Subcutaneous adipose tissue (tissue), 4 donors: ENCODE results near the gene PAPPA. TPM values are rescaled to one million over a fixed set of nuclear protein-coding genes. Genes with fewer than 3 reads are reported as not detected.

Source experiments
- total RNA-seq, 4 donors: library from RNA; depleted of rRNA; stranded (reverse); fragments of >200 nt; gene quantifications; one replicate each; pipeline ENCODE4 v1.1.0, GENCODE V29; 2016
- TF ChIP-seq, protein P1 (sequence below): fragments of 450-650 bp; IDR thresholded peaks from one replicate; pipeline ENCODE4 v1.5.1; 2016; ENCODE audit warnings: low read depth, mild to moderate bottlenecking, control low read depth, antibody characterized with exemption, moderate library complexity

Gene PAPPA
- total RNA-seq, 4 donors from 2014 or later, result 1.3 to 3.9 (median 3.1) TPM

DNA sequence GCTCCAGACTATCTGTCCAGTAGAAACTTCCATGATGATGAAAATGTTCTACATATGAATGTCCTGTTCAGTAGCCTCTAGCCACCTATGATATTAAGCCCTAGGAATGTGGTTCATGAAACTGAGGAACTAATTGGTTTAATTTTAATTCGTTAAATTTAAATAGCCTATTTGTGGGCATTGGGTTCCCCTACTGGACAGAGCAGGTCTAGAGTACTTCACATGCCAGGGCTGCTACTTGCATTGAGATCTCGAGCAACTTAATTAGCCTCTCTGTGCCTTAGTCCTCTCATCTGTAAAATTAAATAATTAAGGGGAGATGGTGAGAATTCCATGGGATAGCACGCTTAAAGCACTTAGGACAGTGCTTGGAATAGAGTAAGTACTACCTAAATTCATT is 160.0 kb downstream of the PAPPA start:
- TF ChIP-seq, protein P1, sequence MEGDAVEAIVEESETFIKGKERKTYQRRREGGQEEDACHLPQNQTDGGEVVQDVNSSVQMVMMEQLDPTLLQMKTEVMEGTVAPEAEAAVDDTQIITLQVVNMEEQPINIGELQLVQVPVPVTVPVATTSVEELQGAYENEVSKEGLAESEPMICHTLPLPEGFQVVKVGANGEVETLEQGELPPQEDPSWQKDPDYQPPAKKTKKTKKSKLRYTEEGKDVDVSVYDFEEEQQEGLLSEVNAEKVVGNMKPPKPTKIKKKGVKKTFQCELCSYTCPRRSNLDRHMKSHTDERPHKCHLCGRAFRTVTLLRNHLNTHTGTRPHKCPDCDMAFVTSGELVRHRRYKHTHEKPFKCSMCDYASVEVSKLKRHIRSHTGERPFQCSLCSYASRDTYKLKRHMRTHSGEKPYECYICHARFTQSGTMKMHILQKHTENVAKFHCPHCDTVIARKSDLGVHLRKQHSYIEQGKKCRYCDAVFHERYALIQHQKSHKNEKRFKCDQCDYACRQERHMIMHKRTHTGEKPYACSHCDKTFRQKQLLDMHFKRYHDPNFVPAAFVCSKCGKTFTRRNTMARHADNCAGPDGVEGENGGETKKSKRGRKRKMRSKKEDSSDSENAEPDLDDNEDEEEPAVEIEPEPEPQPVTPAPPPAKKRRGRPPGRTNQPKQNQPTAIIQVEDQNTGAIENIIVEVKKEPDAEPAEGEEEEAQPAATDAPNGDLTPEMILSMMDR, result no peak

DNA sequence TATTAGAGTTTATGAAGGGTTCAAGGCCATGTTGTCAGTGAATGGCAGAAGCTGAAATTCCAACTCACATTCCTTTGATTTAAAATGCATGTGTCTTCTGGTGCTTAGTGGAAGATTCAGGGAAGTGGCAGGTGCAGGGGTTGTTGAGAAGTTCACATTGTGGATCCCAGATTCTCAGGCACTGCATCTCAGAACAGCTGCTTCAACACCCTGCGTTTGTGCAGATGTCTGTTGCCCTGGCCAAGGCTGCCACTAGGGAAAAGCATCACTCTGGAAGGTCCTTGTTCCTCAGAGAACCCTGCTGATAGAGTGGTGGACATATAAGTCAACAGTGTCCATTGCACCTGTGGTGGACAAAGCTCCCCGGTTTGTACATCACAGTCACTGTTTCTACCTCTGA is 162.7 kb downstream of the PAPPA start:
- TF ChIP-seq, protein P1, result no peak

DNA sequence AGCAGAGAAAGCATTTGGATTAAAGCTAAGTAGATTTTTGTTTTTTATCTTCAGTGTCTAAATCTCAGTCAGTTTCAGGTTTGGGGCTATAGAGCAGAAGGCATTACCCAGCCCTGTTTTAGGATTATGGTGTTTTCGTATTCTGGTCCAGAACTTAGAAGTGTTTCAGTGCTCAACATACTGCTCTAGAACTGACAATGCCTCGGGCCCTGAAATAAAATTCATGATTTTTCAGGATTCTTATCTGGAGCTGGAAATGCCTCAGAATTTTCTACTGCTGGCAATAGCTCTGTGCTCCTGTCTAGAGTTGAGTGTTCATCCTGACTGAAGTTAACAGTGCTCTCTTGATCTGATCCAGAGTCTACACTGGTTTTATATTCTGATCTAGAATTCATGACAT is 163.9 kb downstream of the PAPPA start:
- TF ChIP-seq, protein P1, result no peak

DNA sequence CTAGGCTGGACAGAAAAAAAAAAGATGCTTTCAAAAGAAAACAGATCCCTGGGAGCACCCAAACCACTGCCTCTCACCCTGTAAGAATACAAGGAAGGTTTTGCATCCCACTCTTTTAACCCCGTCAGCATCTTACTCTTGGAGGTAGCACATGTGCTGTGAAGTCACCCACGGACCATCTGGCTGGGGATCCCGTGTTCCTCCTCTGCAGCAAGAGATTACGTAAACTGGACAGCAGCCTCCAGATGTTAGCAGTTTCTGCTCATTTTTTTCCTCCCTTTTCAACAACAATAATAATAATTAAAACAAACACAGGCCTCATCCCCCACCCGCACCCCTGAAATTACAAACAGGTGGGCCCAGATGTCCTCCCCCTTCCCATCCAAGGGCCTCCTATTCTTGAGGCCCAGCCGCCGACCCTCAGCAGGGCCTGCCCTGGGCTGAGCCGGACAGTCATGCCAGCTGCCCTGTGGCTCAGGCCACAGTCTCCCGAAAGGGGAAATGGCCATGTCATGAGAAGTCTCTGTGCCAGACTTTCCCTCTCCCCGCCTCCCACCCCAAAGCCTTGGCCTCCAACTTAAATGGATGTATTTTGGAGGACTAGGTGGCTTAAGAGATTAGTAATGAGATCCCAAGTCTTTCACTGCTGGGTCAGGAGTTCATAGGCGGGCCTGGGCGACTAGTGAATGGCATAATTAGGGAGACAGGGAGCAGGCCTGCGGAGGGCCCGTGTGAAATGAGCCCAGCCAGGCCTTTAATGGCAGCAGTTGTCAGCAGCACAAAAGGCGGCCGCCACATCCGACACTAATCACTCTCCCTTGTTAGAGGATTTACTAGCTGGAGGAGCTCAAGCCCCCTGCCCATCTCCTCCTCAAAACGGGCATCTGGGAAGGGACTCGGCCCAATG is 165.1 kb downstream of the PAPPA start:
- TF ChIP-seq, protein P1, result no peak

DNA sequence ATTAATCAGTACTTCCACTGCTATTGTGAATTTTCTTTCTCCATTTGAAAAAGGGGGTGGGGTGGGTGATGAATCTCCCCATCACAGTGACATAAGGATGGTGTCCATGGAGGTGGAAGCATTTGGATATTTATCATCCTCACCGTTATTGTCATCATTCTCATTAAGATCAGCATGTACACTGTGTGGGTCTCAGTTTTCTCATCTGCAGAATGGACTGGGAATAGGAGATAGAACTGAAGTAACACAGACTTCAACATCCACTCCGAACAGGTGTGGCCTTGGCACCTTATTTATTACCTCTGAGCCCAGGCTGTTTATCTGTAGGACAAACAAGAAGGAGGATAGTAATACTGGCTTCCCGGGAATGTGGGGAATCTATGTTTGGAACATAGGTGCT is 165.9 kb downstream of the PAPPA start:
- TF ChIP-seq, protein P1, result no peak

DNA sequence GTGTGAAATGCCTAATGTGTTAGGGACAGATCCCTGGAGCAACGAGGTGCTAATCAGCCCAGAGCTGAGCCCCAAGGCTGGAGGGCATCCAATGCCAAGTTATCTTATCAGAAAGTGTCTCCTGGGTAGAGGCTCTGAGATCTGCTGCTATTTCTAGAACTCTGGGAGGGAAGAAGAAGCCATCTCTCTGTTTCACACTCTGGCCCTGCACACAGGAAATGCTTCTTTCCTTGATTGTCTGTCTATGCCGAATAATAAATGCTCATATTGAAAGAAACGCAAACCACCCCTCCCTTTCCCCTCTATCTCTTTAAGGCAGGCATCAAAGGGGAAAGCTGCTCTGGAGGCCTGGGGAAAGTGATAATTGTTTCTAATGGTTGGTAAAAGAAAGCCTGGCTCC is 166.7 kb downstream of the PAPPA start:
- TF ChIP-seq, protein P1, result no peak

DNA sequence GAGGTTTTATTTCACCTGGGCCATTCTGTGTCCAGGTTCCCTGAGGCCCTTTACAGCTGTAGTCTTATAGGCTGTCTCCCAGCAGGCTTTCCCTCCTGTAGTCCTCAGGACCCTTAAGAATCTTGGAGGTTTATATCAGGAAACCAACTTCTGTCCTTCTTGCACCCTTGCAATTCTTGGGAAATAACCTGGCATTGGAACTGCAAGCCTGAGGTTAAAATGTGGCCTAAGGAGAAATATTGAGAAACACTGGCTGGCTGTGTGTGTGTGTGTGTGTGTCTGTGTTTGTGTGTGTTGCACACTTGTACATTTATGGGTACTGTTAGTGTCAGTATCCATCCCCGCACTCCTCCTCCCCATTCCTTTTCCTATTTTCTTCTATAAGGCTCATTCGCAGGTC is 168.9 kb downstream of the PAPPA start:
- TF ChIP-seq, protein P1, result no peak
